Loucy (cell line): Measurements from ENCODE around the gene SLC43A2.

ENCODE experiments used
- H2AFZ ChIP-seq: fragments of 200-600 bp; sonication (generic); 2 replicates; pipeline ENCODE4 v1.6.0; 2016; ENCODE audit warnings: antibody characterized with exemption, mild to moderate bottlenecking, low read length, moderate library complexity
- H3F3A ChIP-seq: fragments of 200-600 bp; 2 replicates; pipeline ENCODE4 v1.6.0; 2016; ENCODE audit warnings: antibody characterized with exemption, low read depth, mild to moderate bottlenecking
- H3K27me3 ChIP-seq: fragments of 200-600 bp; sonication (generic); 2 replicates; pipeline ENCODE4 v1.6.1; 2014; ENCODE audit warnings: low read length, mild to moderate bottlenecking; ENCODE audit not compliant: insufficient read depth, poor library complexity, severe bottlenecking
- H3K36me3 ChIP-seq: fragments of 200-600 bp; sonication (generic); 2 replicates; pipeline ENCODE4 v1.6.1; 2016; ENCODE audit warnings: low read length; ENCODE audit not compliant: insufficient read depth
- H3K4me1 ChIP-seq: fragments of 200-600 bp; sonication (generic); 2 replicates; pipeline ENCODE4 v1.5.1; 2014; ENCODE audit warnings: low read length, mild to moderate bottlenecking; ENCODE audit not compliant: insufficient read depth, poor library complexity, severe bottlenecking
- H3K4me2 ChIP-seq: fragments of 200-600 bp; sonication (generic); 2 replicates; pipeline ENCODE4 v1.6.0; 2014; ENCODE audit warnings: antibody characterized with exemption, low read length, low read depth, mild to moderate bottlenecking; ENCODE audit not compliant: poor library complexity, severe bottlenecking
- H3K4me3 ChIP-seq: fragments of 200-600 bp; sonication (generic); 2 replicates; pipeline ENCODE4 v1.5.1; 2014; ENCODE audit warnings: low read length, mild to moderate bottlenecking, mixed read lengths; ENCODE audit not compliant: poor library complexity, severe bottlenecking
- H3K79me2 ChIP-seq: fragments of 200-600 bp; sonication (generic); 2 replicates; pipeline ENCODE4 v1.6.1; 2014; ENCODE audit warnings: low read length; ENCODE audit not compliant: insufficient read depth
- H3K9ac ChIP-seq: fragments of 200-600 bp; sonication (generic); 2 replicates; pipeline ENCODE4 v1.6.0; 2014; ENCODE audit warnings: mild to moderate bottlenecking, low read depth, low read length, moderate library complexity; ENCODE audit not compliant: poor library complexity, severe bottlenecking
- H3K9me2 ChIP-seq: fragments of 200-600 bp; sonication (generic); replicated peaks from 2 replicates; pipeline ENCODE4 v1.6.1; 2016; ENCODE audit warnings: low read depth, low read length, mixed read lengths
- H3K9me3 ChIP-seq: fragments of 200-600 bp; sonication (generic); 2 replicates; pipeline ENCODE4 v1.6.1; 2014; ENCODE audit warnings: mild to moderate bottlenecking, antibody characterized with exemption, low read length, low read depth; ENCODE audit not compliant: insufficient read depth
- H4K20me1 ChIP-seq: fragments of 200-600 bp; sonication (generic); 2 replicates; pipeline ENCODE4 v1.6.0; 2014; ENCODE audit warnings: antibody characterized with exemption, low read length, mild to moderate bottlenecking; ENCODE audit not compliant: insufficient read depth, poor library complexity, severe bottlenecking
- EZH2phosphoT487 ChIP-seq: fragments of 200-600 bp; IDR thresholded peaks from 2 replicates; pipeline ENCODE4 v1.6.1; 2018; ENCODE audit warnings: antibody characterized with exemption, mild to moderate bottlenecking, moderate library complexity, borderline replicate concordance
- TF ChIP-seq, protein P1 (sequence below): fragments of 200-600 bp; sonication (generic); conservative IDR thresholded peaks from 2 replicates; pipeline ENCODE4 v1.5.1; 2014; ENCODE audit warnings: mild to moderate bottlenecking, antibody characterized with exemption, low read length

The SLC43A2 gene

DNA sequence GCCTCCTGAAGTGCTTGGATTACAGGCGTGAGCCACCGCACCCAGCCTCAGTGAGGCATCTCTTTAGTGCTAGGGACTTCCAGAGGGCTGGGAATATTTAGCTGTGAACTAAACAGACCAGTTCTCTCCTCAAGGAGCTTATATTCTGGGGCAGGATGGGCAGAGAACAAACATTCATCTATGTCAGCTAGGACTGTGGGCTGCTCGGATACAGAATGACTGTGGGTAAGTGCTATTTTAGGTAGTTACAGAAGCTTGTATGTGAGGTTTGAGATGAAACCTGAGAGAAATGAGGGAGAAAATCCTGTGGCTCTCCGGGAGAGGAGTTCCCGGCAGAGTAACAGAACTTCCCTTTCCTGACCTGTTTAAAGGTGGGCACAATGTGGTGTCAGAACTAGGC, 106.0 kb downstream of the SLC43A2 start:
- Histone ChIP-seq H3K79me2 (peaks cover 7% of the 10 kb centered on the region; the same call in 1 of the 2 replicates), H3K4me1 (peaks cover 8% of the 10 kb centered on the region), H3K27me3 (no peaks in the 10 kb centered on the region), H3K9ac (no peak overlapping the region), H3K9me3 (no peaks in the 10 kb centered on the region), H3K36me3 (peaks cover 5% of the 10 kb centered on the region; the same call in 1 of the 2 replicates), H2AFZ (no peak overlapping the region), H3K9me2 (no peaks in the 10 kb centered on the region), H3K4me2 (no peak overlapping the region), H3K4me3 (no peak overlapping the region), H4K20me1 (no peaks in the 10 kb centered on the region), H3F3A (no peaks in the 10 kb centered on the region)
- no peak for TF ChIP-seq EZH2phosphoT487

DNA sequence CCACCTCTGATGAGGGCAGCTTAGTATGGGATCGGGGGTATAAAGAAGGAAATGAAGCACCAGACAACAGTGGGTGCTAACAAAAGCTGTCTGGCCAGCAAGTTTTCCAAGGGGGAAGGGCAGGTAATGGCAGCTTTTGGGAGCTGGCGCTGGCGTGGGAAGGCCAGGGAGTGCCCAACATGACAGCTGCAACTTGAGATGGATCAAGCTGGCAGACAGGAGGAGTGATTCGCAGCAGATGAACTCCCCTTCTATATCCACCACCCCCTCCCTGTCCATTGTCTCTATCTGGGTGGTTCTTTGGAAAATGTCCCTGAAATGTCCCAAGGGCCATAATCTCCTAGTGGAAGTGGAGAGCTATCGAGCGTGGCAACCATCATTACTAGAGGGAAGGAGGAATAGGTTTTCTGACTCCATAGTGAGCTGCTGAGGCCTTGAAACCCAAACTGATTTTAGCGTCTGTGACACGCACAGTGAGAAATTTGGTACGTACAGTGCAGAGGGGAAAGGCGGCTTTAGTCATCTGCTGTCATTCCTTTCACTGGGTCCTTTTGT, 107.5 kb downstream of the SLC43A2 start:
- no peaks in the 10 kb centered on the region for H3K9me3 ChIP-seq
- H2AFZ ChIP-seq = no peak overlapping the region
- no peaks in the 10 kb centered on the region for H3K27me3 ChIP-seq
- H3F3A ChIP-seq = no peaks in the 10 kb centered on the region
- H3K9ac ChIP-seq = no peak overlapping the region
- no peaks in the 10 kb centered on the region for H3K9me2 ChIP-seq
- peaks cover 16% of the 10 kb centered on the region; the same call in 1 of the 2 replicates for H3K79me2 ChIP-seq
- H3K4me2 ChIP-seq = no peak overlapping the region
- no peak overlapping the region for H3K4me3 ChIP-seq
- TF ChIP-seq, protein P1, sequence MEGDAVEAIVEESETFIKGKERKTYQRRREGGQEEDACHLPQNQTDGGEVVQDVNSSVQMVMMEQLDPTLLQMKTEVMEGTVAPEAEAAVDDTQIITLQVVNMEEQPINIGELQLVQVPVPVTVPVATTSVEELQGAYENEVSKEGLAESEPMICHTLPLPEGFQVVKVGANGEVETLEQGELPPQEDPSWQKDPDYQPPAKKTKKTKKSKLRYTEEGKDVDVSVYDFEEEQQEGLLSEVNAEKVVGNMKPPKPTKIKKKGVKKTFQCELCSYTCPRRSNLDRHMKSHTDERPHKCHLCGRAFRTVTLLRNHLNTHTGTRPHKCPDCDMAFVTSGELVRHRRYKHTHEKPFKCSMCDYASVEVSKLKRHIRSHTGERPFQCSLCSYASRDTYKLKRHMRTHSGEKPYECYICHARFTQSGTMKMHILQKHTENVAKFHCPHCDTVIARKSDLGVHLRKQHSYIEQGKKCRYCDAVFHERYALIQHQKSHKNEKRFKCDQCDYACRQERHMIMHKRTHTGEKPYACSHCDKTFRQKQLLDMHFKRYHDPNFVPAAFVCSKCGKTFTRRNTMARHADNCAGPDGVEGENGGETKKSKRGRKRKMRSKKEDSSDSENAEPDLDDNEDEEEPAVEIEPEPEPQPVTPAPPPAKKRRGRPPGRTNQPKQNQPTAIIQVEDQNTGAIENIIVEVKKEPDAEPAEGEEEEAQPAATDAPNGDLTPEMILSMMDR = no peak
- no peak for TF ChIP-seq EZH2phosphoT487
- peaks cover 6% of the 10 kb centered on the region for H3K4me1 ChIP-seq
- H4K20me1 ChIP-seq = no peaks in the 10 kb centered on the region
- H3K36me3 ChIP-seq = peaks cover 5% of the 10 kb centered on the region; the same call in 1 of the 2 replicates

DNA sequence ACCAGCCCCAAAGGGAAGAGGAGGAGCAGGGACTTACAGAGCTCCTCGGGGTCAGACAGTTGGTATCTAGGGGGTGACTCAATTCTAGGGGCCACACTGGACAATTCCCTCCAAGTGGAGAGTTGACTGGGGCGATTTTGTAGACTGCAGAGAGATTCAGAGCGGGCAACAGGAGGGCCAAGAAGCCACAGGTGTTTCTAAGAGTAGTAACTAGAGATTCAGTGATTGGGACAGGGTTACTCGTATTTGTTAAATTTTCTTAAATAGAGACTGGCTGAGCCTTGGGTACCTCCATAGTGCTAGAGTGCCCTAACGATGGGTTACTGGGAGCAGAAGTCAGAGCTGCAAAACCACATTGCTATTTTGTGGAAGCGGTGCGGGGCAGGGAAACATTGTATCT, 109.0 kb downstream of the SLC43A2 start:
- Histone ChIP-seq H4K20me1 (peaks cover 4% of the 10 kb centered on the region), H3K4me3 (no peak overlapping the region), H3K79me2 (peaks cover 30% of the 10 kb centered on the region; the same call in 1 of the 2 replicates), H3K9me2 (no peaks in the 10 kb centered on the region), H2AFZ (no peak overlapping the region), H3K4me1 (peaks cover 12% of the 10 kb centered on the region), H3K36me3 (peaks cover 5% of the 10 kb centered on the region; the same call in 1 of the 2 replicates), H3K9me3 (no peaks in the 10 kb centered on the region), H3F3A (no peaks in the 10 kb centered on the region), H3K9ac (no peak overlapping the region), H3K27me3 (no peaks in the 10 kb centered on the region), H3K4me2 (no peak overlapping the region)
- TF ChIP-seq, protein P1 = no peak
- TF ChIP-seq EZH2phosphoT487 = no peak
